COLO668 (cell line): ENCODE results near the gene NKAIN2.
A peak's percentile ranks its signal among the peaks of the same experiment; 100 is the strongest.

Experiments
- DNase-seq: peaks from one replicate; lab custom pipeline; 2025; ENCODE audit not compliant: unreplicated experiment; lab: John Stamatoyannopoulos, UW

NKAIN2 gene

DNA sequence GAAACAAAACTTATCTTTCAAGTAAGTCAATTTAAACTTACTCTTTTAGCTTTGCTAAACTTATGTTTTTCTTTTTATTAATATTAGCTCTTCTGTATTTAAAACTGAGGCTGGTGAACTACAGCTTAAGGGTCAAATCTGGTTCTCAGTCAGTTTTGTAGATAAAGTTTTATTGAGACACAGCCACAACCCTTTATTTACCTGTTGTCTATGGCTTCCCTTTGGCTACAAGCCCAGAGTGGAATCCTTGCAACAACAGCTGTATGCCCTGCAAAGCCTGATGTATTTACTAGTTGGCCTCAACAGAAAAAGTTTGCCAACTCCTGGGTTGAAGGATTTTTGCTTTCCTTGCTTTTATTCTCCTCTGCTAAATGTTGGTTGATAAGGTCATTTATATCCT is 667.1 kb downstream of the NKAIN2 start:
- no peak for DNase-seq

DNA sequence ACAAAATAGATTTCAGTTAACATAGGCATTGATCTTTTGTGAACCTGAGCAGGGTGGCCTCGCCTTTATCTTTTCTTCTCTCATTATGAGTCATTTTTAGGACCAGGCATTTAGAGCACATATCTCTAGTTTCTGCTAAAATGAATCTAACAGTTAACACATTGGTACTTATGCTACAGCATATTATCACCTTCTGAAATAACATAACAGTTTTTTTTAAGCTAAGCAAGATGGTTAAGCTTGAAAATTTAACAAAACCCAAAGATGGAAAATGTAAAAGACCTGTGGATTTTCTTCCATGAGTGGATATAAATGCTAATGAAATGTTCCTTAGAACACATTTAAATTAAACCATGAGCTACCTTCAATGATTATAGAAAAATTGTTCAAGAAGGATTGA is 671.5 kb downstream of the NKAIN2 start:
- no peak for DNase-seq

DNA sequence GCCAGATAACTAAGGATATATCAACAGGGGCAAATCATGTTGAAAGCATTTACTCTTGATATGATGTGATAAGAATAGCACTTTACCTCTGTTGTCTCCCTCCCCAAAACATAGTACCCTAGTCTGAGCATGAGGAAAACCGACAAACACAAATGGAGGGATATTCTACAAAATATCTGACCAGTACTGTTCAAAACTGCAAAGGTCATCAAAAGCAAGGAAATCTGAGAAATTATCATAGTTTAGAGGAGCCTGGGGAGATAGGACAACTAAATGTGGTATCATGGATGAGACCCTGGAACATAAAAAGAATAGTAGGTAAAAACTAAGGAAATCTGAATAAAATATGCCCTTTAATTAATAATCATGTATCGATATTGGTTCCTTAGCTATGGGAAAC is 675.2 kb downstream of the NKAIN2 start:
- DNase-seq: no peak

DNA sequence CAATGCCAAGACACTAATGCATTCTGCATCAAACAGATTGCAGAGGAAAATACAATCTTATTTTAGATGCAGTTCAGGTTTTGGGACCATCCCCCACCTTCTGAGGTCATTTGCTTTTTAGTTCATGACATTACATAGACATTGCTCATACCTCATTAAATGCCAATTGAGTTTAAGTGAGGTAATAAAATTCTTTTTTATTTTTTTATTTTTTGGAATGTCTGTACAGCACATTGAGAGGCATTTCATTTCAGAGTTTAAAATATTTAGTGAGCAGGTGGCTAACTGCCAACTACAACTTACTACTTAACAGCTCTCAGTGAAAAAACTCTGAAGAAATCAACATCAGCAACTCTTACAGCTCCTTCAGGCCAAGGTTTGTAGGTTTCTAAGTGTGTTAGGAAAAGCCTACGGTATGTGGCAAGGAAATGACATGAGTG is 676.3 kb downstream of the NKAIN2 start:
- no peak for DNase-seq

DNA sequence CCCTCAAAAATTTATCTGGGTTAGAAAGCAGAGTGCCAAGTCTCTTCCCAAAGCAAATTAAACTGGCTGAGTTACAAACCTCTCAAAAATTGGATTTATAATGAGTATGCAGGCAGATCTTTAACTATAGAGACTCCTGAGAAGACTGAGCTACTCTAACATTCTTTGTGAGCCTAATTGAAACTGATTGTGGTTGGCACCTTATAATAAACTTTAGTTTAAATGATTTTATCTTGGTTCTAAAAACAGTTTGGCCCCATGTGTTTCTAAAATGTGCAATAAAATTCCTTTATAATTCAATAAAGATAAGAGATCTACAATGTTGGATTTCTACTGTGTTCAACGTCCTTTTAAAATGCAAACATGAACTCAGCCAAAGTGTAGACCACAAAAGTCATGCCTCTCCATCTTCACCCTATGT is 678.4 kb downstream of the NKAIN2 start:
- DNase-seq: no peak

DNA sequence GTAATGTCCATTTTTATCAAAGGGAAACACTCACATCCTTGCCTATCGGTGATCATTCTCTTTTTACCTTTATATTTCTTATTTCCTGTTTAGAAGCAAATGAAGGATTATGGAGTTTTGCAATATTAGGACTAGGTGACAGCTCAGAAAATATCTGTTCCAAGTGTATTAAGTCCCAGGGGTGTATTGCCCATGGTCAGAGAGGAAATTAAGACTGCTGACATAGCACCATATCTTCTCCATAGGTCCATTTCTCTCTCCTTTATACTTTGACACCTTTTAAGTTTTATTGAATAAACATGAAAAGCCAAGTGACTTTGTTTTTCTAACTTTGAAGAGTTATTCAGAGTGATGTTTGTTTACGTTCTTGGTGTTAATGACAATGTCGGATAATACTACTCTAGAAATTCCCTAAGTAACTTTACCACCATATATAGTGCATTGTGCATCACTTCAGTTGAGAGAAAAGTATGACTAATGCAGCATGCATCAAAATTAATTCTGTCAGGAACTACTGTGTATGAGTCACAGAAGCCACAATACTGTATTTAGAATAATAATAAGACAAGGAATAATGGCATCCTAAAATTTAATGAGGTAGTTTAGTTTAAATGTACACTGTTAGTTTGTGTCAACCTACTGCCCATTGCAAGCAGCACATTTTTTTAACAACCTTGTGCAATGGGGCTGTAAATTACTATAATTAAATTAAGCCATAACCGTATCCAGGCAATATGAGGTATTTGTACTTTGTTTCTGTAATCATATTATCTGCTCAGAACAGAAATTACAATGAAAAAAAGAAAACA is 684.2 kb downstream of the NKAIN2 start:
- DNase-seq: no peak

DNA sequence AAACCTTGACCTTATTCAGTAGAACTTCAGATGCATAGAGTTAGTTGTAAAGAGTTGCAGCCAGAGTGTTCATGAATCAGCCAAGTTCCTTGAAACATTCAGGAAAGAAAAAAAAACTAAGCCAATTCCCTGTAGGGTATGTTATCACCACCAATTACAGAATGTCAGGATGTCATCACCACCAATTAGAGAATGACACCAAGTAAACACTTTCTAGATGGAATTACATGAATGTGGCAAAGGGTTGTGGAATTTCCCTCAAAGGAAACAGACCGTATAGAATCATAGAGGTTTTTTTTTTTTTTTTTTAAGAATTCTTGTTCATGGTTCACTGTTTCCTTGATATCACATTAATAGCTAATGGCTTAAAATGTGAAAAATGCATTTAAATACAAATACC is 686.5 kb downstream of the NKAIN2 start:
- no peak for DNase-seq

DNA sequence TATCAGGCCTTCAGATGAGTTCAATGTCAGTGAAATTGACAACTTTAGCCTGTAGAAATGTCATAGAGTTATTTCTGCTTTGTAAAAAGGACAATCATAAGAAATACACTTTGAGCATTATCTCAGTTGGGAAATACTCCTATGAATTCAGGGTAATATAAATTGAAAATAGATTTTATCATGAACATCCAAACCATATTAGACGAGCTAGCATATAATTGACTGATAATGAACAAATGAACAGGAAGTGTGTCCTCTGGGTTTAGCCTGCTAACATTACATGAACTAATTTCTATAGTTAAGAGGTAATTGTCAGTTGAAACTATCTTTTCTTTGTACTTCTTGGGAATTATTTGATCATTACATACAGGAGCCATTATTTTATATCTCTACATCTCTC is 689.6 kb downstream of the NKAIN2 start:
- no peak for DNase-seq

DNA sequence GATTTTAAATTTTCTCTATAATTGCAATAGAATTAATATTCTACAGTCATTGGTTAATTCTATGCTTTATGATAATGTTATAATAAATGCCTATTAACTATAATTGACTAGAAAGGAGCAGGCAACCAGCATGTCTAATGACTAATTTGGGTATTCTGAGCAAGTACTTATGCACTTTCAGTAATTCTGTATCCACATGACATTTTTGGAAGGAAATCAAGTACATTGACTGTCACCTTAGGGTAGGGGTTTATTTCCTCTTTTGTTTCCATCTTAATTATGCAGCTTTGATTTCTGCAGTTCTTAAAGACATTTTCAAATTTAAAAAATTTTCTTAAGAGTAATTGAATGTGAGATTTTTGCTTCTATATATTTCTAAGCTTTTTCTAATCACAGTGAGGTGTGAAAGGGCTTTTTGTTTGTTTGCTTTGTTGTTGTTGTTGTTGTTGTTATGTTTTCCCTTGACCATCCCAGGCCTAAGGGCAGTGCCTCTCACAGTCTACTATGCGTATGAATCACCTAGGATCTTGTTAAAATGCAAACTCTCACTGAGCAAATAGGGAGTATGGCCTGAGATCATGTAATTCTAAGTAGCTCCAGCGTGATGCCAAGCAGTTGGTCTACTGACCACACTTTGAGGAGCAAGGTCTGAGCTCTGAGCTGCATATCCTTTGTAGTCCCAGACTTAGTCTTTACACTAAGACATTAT is 691.4 kb downstream of the NKAIN2 start:
- DNase-seq: no peak

DNA sequence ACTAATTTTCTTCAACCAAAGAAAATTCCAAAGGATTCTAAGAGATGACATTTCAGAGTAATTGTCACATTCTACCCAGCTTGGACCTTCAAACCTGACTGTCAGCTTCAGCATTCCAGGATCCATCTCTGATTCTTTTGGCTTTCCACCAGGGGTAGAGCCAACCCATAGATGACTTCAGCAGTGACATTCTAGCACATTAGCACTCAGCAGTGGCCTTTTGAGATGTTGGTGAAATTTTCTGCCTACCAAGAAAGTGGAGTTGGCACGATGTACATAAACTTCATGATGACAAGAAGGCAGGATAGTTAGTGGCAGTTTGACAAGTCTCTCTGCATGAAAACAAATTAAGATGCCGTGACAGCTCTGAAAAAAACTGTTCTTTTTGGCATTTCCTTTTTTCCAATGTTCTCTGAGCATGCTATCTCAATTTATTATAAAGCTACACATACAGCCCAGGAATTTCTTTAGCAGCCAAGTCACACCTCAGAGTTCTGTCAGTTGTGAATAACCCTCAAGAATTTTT is 692.1 kb downstream of the NKAIN2 start:
- no peak for DNase-seq

DNA sequence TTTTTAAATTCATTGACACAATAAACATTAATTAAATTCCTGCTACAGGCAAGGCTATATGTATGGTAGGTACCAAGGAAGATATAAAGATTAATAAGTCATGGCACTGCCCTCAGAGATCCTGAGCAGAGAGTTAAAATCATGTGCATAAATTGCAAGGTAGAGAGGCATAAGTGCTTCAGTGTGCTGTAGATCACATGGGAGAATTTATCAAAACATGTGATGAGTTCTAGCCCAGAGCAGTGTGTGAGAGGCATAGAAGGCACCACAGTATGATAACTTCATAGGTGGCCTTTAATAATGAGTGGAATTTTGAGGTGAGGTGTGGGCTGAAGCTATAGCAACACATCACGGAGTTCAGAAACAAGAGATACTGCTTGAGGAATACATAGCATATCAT is 692.7 kb downstream of the NKAIN2 start:
- DNase-seq: no peak

DNA sequence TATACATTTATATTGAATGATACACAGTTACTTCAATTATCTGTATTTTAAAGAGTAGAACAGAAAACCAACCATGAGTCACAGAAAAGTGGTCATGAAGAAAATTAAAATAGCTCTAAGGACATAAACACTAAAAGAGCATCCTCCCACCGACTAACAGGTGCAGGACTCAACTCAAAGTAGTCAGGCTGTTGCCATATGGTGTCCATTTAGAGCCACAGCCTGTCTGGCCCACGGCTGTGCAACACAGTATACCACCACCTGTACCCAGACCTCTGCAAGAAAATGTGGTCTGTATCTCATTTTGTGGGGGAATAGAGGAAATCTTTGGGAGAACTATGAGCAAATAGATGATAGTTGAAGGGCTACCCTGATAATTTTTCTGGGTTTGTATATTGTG is 708.8 kb downstream of the NKAIN2 start:
- no peak for DNase-seq

DNA sequence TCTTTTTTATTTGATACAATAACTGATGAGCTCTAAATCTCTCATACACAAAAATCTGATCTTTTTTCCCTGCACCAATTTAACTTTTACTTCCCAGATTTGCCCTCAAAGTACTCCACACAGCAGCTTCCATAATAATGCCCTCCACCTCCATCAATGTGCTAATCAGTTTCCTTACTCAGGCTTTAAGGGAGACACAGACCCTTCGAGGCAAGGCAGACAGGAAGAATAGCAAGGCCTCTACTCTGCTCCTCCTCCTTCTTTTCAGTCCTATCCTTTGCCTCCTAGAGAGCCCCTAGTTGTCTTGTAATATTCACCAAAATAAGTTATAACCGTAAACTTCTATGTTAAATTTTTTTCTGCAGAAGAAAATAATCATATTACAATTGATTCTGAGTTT is 713.7 kb downstream of the NKAIN2 start:
- no peak for DNase-seq

DNA sequence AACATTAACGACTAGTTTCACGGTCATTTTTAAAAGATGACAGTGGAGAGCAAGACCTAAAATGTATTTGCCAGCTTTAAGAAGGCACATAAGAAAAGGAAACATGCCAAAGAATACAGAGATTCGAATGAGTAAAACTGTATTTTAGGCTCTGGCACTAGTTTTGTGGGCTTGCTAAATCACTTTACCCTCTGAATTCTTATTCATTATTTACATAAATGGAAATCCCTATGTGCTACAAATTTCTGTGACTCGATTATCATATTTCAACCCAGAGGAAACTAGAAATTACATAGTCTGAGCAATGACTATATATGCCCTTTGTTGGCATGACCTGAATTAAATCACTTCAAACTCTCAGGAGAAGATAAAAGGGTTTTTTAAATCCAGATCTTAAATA is 716.8 kb downstream of the NKAIN2 start:
- DNase-seq: no peak

DNA sequence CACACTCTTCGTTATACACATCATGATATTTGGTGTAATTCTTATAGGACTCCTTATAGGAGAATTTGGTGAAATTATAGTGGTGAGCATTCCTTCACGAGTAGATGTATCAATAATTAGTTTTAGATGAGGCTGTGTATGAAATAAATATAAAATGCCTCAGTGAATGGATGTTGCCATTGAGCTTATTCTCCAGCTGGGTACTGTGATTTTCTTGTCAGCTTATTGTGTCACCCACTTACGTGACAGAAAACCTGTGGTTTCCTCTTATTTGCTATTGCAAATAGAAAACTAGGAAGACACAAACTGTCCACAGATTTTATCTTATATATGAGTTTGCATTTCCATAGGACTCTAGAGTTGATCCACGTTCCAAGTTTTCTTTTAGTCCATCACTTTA is 718.7 kb downstream of the NKAIN2 start:
- DNase-seq: no peak

DNA sequence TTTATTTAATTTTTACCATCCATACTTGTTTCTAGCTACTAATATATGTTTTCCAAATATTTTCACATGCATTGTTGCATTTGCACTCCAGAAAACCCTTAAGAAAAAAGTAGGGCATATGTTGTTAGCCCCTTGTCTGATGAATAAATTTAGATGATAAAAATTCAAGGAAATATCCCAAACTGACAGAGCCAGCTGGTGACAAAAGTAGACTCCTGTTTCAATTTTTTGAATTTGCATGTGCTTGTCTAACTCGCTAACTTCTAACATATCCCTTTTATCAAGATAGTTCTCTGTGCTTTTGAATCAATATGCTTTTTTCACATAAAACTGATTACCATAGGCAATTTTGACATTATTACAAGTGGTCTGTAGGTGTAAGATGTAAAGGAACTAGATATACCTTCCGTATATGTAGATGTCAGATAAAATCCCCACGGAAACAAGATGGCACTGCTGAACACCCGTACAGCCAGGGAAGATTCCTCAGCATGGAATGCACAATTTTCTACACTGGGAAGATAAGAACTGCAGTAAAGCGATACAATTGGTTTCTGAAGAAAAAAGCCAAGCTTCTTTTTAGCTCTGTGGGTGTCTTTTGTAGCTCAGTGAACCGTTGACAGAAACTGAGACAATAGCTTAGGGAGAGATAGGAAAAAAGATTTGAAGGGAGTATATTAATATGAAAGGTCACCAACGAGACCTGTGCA is 721.0 kb downstream of the NKAIN2 start:
- no peak for DNase-seq

DNA sequence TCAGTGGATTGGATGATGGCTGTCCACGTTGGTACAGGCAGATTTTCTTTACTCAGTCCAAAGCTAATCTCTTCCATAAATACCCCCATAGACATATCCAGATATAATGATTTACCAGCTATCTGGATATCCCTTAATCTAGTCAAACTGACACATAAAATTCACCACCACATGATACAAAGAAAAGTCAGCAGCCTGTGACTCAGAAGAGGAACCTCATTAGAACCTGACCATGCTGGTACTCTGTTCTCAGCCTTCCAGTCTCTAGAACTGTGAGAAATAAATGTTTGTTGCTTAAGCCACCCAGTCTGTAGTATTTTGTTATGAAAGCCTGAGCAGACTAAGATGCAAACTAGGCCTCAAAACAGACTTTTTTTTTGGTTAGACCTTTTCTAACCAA is 727.3 kb downstream of the NKAIN2 start:
- DNase-seq: no peak

DNA sequence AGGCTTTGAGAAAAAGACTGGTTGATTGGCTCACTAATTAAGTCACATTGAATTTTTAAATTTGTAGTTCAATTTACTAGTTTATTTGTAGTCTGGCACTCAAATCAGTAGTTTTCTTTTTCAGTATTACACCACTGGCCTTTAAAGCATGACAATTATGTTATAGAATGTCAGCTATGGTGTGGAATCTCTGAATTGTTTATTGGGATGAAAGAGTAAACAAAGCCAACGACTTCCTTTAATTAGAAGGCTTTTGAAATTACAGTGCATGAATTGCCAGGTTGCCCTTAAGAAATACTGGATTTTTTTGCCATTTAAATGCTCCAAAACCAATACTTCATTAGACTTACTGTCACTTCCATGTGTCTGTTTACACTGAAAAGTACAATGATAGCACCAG is 731.6 kb downstream of the NKAIN2 start:
- no peak for DNase-seq

DNA sequence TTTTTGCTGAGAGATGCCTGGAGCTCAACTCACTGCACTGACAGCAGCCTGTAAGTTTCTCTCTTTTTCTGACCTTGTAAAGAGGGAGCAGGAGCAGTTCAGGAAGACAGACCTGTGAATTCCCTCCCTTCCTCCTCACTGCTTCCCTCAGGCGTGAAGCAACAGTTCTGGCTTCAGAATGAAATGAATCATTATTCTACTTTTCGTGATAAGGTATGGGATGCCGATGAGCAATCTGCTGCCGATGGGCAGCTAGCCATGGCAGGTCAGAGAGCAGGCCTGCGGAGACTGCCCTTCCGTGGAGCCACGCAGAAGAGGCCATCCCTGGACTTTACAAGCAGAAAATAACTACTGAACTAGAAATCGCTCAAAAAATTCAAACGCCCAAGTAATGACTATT is 732.1 kb downstream of the NKAIN2 start:
- no peak for DNase-seq

DNA sequence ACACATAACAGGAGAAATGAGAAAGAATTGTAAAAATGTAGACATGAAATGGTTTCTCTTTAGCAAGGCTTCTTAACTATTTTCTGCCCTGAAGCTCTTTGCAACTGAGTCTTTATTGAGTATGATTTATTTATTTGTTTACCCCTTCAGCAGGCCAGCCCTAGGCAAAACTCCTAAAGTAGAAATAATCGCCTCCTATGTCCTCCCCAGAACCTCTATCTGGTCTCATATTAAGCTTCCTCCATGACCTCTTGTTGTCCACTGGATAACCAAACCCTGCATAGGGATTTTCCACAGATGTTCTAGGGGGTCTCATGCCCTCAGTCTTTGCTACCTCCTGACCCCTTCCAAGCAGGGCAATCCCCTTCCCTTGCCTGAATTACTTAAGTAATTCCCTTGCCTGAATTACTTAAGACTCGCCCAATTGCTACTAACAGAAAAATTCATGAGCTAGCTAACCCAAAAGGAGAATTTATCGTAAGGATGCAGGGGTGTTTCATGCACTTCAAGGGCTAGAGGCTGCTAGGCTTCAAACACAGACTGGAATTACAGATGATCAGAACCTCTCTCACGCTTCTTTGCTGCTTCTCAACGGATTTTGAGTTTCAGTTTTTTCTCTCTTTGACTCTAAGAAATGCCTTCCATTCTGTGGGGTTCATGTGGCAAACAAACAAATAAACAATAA is 732.6 kb downstream of the NKAIN2 start:
- no peak for DNase-seq

DNA sequence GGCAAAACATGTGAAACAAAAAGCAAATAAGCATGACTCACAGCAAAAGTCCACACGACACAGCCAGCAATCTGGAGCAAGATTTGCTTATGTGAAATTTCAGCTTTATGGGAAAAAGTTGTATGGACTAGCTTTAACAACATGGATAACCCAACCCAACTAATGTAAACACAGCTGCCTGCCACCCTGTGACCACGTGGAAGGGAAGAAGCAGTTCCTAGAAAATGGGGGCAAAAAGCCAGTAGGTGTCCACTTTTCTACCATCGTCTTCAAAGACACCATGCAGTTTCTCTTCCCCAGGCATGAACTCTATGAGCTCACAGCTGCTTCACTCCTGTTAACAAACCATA is 733.2 kb downstream of the NKAIN2 start:
- DNase-seq: peak; percentile 13
